GM19468 (cell line): ENCODE measurements around the gene TCP11.

Source experiments
- ATAC-seq: cut with Tn5 transposase; IDR thresholded peaks from one replicate; pipeline ENCODE4 v1.9.1; 2021; ENCODE audit warnings: mild to moderate bottlenecking, moderate library complexity, moderate number of reproducible peaks; ENCODE audit not compliant: unreplicated experiment; ENCODE audit errors: extremely low read depth

Gene TCP11

DNA sequence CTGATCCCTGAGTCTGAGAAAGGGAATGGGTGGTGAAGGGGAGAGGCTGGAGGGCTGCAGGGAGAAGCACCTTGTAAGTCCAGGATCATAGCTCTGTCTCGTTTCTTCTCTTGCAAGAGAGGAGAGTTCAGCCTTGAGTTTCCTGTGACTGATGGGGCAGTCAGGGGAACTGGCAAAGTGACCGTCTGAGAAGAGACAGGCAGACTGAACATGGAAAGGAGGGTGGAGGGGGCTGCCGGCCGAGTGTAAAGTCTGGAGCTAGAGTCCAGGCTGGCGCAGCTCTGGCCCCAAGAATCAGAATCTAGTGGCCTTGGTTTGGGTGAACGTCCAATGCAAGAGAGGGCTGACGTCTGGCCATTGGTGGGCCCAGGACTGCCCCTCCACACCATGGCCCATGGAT is 72.5 kb downstream of the TCP11 start:
- no peak for ATAC-seq

DNA sequence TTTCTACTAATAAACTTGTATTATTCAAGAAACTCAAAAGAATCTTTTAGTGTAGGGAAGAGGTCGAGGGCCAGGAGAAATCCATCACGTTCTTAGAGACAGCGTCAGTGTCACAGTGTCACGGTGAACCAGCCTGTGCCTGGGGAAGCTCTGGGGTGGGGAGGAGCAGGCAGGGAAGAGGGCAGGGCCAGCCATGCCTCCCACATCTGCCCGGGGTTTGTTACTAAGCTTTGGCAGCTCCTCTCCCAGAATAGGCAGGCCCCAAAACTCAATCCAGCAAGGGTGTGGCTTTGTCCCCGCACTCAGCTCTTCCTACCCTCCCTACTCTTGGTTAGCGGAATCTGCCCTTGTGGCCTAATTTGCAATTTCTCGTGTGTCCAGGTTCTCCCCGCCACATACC is 72.9 kb downstream of the TCP11 start:
- ATAC-seq = no peak
